ENCODE data around the gene CFAP97D2.

The CFAP97D2 gene

DNA sequence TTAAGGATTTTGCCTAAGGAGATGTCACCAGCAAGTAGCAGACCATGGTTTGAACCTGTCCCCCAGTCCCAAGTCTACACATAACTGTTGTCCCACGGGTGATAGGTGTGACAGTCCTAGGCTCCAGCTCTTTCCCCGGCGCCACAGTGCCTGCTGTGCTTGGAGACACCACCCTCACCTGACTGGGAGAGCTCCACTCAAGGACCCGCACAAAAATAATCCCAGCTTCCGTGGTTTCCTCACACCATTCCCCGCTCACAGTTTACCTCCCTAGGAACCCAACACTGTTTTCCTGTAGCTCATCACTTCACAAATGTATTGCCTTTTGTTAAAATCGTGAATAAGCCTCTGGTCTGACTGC is 26.8 kb upstream of the CFAP97D2 start:
- DNase-seq, result no peak
- Histone ChIP-seq H3F3A (ENCODE audit: insufficient read depth, low read length) (peaks cover 13% of the 10 kb centered on the region), H3K9me3 (replicated peaks; ENCODE audit: insufficient read depth, low read length) (no peaks in the 10 kb centered on the region), H3K4me1 (ENCODE audit: low read length) (peaks cover 26% of the 10 kb centered on the region), H3K36me3 (replicated peaks; ENCODE audit: insufficient read depth, low read length) (no peaks in the 10 kb centered on the region), H3K79me2 (ENCODE audit: low read length) (no peaks in the 10 kb centered on the region), H3K9me2 (replicated peaks; ENCODE audit: insufficient read depth, low read length) (no peaks in the 10 kb centered on the region), H3K4me2 (ENCODE audit: low read depth, low read length) (no peak overlapping the region), H3K27me3 (replicated peaks; ENCODE audit: insufficient read depth, low read length) (no peaks in the 10 kb centered on the region), H3K9ac (ENCODE audit: low read length) (no peak overlapping the region), H3K4me3 (ENCODE audit: low read length) (no peak overlapping the region), H3K27ac (ENCODE audit: low read length) (no peak overlapping the region), H2AFZ (ENCODE audit: low read length) (no peak overlapping the region), H4K20me1 (ENCODE audit: insufficient read depth, low read length) (no peaks in the 10 kb centered on the region)
- TF ChIP-seq, protein P1, sequence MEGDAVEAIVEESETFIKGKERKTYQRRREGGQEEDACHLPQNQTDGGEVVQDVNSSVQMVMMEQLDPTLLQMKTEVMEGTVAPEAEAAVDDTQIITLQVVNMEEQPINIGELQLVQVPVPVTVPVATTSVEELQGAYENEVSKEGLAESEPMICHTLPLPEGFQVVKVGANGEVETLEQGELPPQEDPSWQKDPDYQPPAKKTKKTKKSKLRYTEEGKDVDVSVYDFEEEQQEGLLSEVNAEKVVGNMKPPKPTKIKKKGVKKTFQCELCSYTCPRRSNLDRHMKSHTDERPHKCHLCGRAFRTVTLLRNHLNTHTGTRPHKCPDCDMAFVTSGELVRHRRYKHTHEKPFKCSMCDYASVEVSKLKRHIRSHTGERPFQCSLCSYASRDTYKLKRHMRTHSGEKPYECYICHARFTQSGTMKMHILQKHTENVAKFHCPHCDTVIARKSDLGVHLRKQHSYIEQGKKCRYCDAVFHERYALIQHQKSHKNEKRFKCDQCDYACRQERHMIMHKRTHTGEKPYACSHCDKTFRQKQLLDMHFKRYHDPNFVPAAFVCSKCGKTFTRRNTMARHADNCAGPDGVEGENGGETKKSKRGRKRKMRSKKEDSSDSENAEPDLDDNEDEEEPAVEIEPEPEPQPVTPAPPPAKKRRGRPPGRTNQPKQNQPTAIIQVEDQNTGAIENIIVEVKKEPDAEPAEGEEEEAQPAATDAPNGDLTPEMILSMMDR (IDR thresholded peaks at IDR 0.05; ENCODE audit: low read length), result no peak
- TF ChIP-seq EZH2phosphoT487 (IDR thresholded peaks at IDR 0.05; ENCODE audit: low read length) (no peak), EZH2 (optimal IDR thresholded peaks at IDR 0.05; ENCODE audit: low read depth, low read length) (no peak)

DNA sequence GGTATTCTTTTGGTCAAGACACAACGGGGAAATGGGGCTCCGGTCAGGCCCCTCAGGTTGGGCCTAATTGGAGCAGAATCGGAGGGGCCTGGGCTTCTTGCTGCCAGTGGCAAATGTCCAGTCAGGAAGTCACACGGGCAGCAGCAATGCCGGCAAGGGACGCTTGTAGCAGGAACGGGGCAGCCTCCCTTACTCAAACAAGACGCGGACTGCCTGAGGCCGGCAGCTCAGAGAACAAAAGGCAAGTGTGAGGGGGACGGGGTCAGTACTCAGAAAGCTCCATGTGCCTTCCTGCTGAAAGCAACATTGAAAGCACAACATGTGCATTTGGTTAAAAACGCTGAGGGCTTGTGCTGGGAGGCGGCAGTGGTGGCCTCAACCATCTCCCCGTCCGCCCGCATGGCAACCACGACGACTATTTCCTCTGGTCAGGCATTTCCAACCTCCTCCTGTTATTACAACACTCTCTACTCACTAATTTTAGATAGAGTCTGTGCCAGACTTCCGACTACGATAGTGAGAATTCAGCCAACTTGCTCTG is 26.2 kb upstream of the CFAP97D2 start:
- no peak overlapping the region for H2AFZ ChIP-seq (ENCODE audit: low read length)

DNA sequence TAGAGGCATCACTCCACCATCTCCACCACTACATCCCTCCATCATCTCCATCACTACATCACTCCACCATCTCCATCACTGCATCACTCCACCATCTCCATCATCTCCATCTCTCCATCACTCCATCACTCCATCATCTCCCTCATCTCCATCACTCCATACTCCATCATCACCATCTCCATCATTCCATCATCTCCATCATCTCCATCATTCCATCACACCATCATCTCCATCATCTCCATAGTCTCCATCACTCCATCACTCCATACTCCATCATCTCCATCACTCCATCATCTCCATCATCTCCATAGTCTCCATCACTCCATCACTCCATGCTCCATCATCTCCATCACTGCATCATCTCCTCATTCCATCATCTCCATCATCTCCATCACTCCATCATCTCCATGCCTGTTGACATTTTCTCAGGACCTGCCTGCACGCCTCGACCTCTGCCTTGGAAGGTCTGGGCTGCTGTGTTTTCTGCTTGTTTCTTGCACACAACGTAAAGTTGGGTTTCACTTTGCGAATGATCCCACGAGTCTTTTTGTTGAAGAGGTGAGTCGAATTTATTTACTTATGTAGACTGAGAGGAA is 25.5 kb upstream of the CFAP97D2 start:
- Histone ChIP-seq H3K79me2 (ENCODE audit: low read length) (no peaks in the 10 kb centered on the region), H3K9me3 (replicated peaks; ENCODE audit: insufficient read depth, low read length) (no peaks in the 10 kb centered on the region), H3K4me1 (ENCODE audit: low read length) (peaks cover 18% of the 10 kb centered on the region), H3K4me3 (ENCODE audit: low read length) (no peak overlapping the region), H4K20me1 (ENCODE audit: insufficient read depth, low read length) (no peaks in the 10 kb centered on the region), H2AFZ (ENCODE audit: low read length) (no peak overlapping the region), H3K27ac (ENCODE audit: low read length) (no peak overlapping the region), H3K27me3 (replicated peaks; ENCODE audit: insufficient read depth, low read length) (no peaks in the 10 kb centered on the region), H3K4me2 (ENCODE audit: low read depth, low read length) (no peak overlapping the region), H3F3A (ENCODE audit: insufficient read depth, low read length) (peaks cover 4% of the 10 kb centered on the region), H3K36me3 (replicated peaks; ENCODE audit: insufficient read depth, low read length) (no peaks in the 10 kb centered on the region), H3K9ac (ENCODE audit: low read length) (no peak overlapping the region), H3K9me2 (replicated peaks; ENCODE audit: insufficient read depth, low read length) (no peaks in the 10 kb centered on the region)
- TF ChIP-seq, protein P1 (IDR thresholded peaks at IDR 0.05; ENCODE audit: low read length), result no peak
- no peak for TF ChIP-seq EZH2 (optimal IDR thresholded peaks at IDR 0.05; ENCODE audit: low read depth, low read length)
- TF ChIP-seq EZH2phosphoT487 (IDR thresholded peaks at IDR 0.05; ENCODE audit: low read length), result no peak
- DNase-seq, result no peak

More for the DNA sequence above, 26.2 kb upstream of the CFAP97D2 start:
- peaks cover 11% of the 10 kb centered on the region for H3F3A ChIP-seq (ENCODE audit: insufficient read depth, low read length)
- no peaks in the 10 kb centered on the region for H3K79me2 ChIP-seq (ENCODE audit: low read length)
- no peak overlapping the region for H3K4me2 ChIP-seq (ENCODE audit: low read depth, low read length)
- DNase-seq, result no peak
- no peaks in the 10 kb centered on the region for H3K27me3 ChIP-seq (replicated peaks; ENCODE audit: insufficient read depth, low read length)
- H3K36me3 ChIP-seq (replicated peaks; ENCODE audit: insufficient read depth, low read length), result no peaks in the 10 kb centered on the region
- H4K20me1 ChIP-seq (ENCODE audit: insufficient read depth, low read length), result no peaks in the 10 kb centered on the region
- peaks cover 24% of the 10 kb centered on the region for H3K4me1 ChIP-seq (ENCODE audit: low read length)
- no peaks in the 10 kb centered on the region for H3K9me2 ChIP-seq (replicated peaks; ENCODE audit: insufficient read depth, low read length)
- H3K9ac ChIP-seq (ENCODE audit: low read length), result no peak overlapping the region
- no peak overlapping the region for H3K27ac ChIP-seq (ENCODE audit: low read length)
- no peaks in the 10 kb centered on the region for H3K9me3 ChIP-seq (replicated peaks; ENCODE audit: insufficient read depth, low read length)
- TF ChIP-seq EZH2 (optimal IDR thresholded peaks at IDR 0.05; ENCODE audit: low read depth, low read length), result no peak
- no peak for TF ChIP-seq EZH2phosphoT487 (IDR thresholded peaks at IDR 0.05; ENCODE audit: low read length)
- TF ChIP-seq, protein P1 (IDR thresholded peaks at IDR 0.05; ENCODE audit: low read length), result no peak
- H3K4me3 ChIP-seq (ENCODE audit: low read length), result no peak overlapping the region
